Activated naive CD4-positive, alpha-beta T cell treated with anti-CD3 and anti-CD28 coated beads, Interleukin-2, amount 10 ng/mL, durations not matched to agents 7 days and 5 days (primary cell): ENCODE measurements around the gene SIL1.
"Not testable (repeated sequence)": the region's sequence is repeated elsewhere in the genome, so short reads cannot be mapped to it uniquely, and the experiment has no call there.

ENCODE experiments used
- CTCF ChIA-PET: fragments of 350-600 bp; sonication (Branson Sonifier 250); formaldehyde crosslinking; loops from one replicate; lab custom pipeline; 2021; ENCODE audit warnings: antibody characterized with exemption; lab: Charles Lee
- DNase-seq: peaks from one replicate; pipeline ENCODE4 v3.0.0-alpha.2; 2020
- H3K27ac Mint-ChIP-seq: one replicate; pipeline ENCODE4 v1.8.0; 2021; ENCODE audit warnings: mild to moderate bottlenecking, moderate library complexity, mixed read lengths
- H3K27me3 Mint-ChIP-seq: one replicate; pipeline ENCODE4 v1.8.0; 2021; ENCODE audit warnings: mild to moderate bottlenecking, mixed read lengths
- H3K36me3 Mint-ChIP-seq: one replicate; pipeline ENCODE4 v1.8.0; 2021; ENCODE audit warnings: mixed read lengths
- H3K4me1 Mint-ChIP-seq: one replicate; pipeline ENCODE4 v1.8.0; 2021; ENCODE audit warnings: mixed read lengths
- H3K4me3 Mint-ChIP-seq: one replicate; pipeline ENCODE4 v1.8.0; 2021; ENCODE audit warnings: mild to moderate bottlenecking, moderate library complexity, mixed read lengths
- H3K9me3 Mint-ChIP-seq: one replicate; pipeline ENCODE4 v1.8.0; 2021; ENCODE audit warnings: mixed read lengths

Gene SIL1

GRCh38 chr5:139131921-139132432 is 66.2 kb downstream of the SIL1 start:
- Mint-ChIP-seq H3K9me3 (no peaks in the 10 kb centered on the region), H3K27me3 (no peaks in the 10 kb centered on the region), H3K4me1 (no peaks in the 10 kb centered on the region), H3K4me3 (no peak overlapping the region), H3K27ac (no peak overlapping the region), H3K36me3 (peaks cover 1% of the 10 kb centered on the region)
- DNase-seq = no peak
- CTCF ChIA-PET = no interaction called here

GRCh38 chr5:139131465-139131864 is 66.7 kb downstream of the SIL1 start:
- Mint-ChIP-seq H3K27me3 (no peaks in the 10 kb centered on the region), H3K4me1 (no peaks in the 10 kb centered on the region), H3K36me3 (peaks cover 1% of the 10 kb centered on the region), H3K9me3 (no peaks in the 10 kb centered on the region), H3K27ac (no peak overlapping the region), H3K4me3 (no peak overlapping the region)
- CTCF ChIA-PET = no interaction called here
- DNase-seq = no peak

DNA sequence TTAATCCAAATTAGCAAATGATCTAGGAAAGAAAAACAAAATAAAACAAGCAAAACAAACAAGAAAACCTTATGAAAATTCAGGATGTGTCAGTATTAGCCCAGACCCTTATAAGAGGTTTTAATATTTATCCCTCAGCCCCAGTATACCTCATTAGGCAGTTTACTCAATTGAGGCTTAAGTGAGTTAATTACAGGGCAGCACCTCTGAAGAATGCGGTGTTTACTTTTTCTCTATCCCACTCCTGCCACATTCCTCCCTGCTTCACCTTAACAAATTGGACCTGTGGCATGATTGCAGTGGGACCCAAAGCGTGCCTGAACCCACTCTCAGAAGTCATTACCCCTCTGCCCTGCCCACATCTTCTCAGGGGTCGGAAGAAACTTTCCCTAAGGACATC is 67.1 kb downstream of the SIL1 start:
- peaks cover 1% of the 10 kb centered on the region for H3K36me3 Mint-ChIP-seq
- no peak overlapping the region for H3K27ac Mint-ChIP-seq
- no peak overlapping the region for H3K4me3 Mint-ChIP-seq
- H3K9me3 Mint-ChIP-seq = no peaks in the 10 kb centered on the region
- DNase-seq = no peak
- CTCF ChIA-PET = interaction anchor here (0.9 kb wide), 1 partner anchor 49 kb away, joined by 5 read pairs; no protein-coding TSS in a partner anchor
- H3K27me3 Mint-ChIP-seq = no peaks in the 10 kb centered on the region
- no peaks in the 10 kb centered on the region for H3K4me1 Mint-ChIP-seq

DNA sequence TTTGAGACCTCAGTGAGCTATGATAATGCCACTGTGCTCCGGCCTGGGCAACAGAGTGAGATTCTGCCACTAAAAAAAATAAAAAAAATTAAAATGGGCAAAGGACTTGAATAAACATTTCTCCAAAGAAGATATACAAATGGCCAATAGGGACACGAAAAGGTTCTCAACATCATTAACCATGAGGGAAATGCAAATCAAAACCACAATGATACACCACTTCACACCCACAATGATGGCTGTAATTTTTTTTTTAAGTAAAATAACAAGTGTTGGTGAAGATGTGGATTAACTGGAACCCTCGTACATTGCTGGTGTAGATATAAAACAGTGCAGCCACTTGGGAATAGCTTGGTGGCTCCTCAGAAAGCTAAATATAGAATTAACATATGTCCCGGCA is 68.0 kb downstream of the SIL1 start:
- H3K36me3 Mint-ChIP-seq = peaks cover 1% of the 10 kb centered on the region
- H3K9me3 Mint-ChIP-seq = no peaks in the 10 kb centered on the region
- H3K27me3 Mint-ChIP-seq = no peaks in the 10 kb centered on the region
- CTCF ChIA-PET = interaction anchor here (0.9 kb wide), 1 partner anchor 48 kb away, joined by 5 read pairs; no protein-coding TSS in a partner anchor
- H3K4me3 Mint-ChIP-seq = no peak overlapping the region
- H3K27ac Mint-ChIP-seq = no peak overlapping the region
- DNase-seq = no peak
- H3K4me1 Mint-ChIP-seq = no peaks in the 10 kb centered on the region

DNA sequence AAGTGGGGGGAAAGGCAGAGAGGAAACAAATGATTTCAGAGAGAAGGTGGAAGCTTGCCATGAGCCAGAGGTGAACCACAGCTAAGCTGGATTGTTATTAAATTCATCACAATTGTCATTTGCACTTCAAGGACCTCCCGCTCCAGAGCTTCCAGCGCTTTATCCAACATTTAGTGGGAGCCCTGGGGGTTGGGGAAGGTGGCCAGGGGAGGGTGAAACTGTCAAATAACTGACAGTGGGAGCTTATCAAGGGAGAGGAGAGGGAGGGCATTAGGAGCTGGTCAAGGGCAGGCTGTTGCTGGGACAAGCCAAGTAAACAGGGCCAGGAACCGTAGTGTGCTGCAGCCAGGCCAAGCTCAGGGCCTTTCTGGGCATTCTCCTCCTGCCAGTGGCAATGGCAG is 71.5 kb downstream of the SIL1 start:
- H3K36me3 Mint-ChIP-seq = peaks cover 1% of the 10 kb centered on the region
- no peak for DNase-seq
- no peaks in the 10 kb centered on the region for H3K9me3 Mint-ChIP-seq
- H3K4me3 Mint-ChIP-seq = no peak overlapping the region
- H3K27ac Mint-ChIP-seq = no peak overlapping the region
- H3K4me1 Mint-ChIP-seq = no peaks in the 10 kb centered on the region
- CTCF ChIA-PET = interaction anchor here (1.1 kb wide), 1 partner anchor 14 kb away, joined by 5 read pairs; no protein-coding TSS in a partner anchor
- no peaks in the 10 kb centered on the region for H3K27me3 Mint-ChIP-seq

GRCh38 chr5:139125991-139126390 is 72.2 kb downstream of the SIL1 start:
- Mint-ChIP-seq H3K27ac (no peak overlapping the region), H3K4me3 (no peak overlapping the region), H3K27me3 (no peaks in the 10 kb centered on the region), H3K36me3 (peaks cover 1% of the 10 kb centered on the region), H3K9me3 (no peaks in the 10 kb centered on the region), H3K4me1 (no peaks in the 10 kb centered on the region)
- CTCF ChIA-PET = interaction anchor here (1.1 kb wide), 1 partner anchor 15 kb away, joined by 5 read pairs; no protein-coding TSS in a partner anchor
- DNase-seq = no peak

DNA sequence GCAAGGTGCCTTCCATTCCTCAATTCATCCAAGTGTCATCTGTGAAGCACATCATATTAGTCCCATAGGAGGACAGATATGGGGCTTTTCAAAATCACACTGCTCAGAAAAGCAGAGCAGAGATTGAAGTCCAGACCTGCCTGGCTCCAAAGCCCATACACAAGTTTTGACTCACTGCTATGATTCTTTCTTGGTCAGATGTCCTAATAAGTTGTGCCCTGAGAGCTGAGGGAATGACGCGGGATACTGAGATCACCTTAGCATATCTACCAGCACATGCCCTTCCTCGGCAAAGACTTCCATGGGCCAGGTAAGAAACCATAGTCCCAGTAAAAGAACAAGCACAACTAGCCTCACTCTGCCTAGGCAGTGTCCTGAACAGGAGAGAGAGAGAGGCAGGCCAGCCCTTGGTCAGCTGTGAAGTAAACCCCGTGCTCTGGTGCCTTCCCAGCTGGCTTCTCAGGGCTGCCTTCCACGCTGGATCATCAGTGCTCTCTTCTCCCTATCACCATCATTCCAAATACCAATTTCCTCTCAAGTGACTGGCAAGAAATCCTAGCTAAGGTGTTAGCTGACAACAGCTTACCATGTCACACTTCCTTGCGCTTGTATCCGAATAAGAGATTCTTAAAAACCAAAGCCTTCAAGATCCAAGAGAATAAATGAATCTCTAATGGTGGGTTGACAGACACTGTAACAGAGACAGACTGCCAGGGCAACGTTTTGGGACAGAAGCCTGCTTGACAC is 73.2 kb downstream of the SIL1 start:
- no peaks in the 10 kb centered on the region for H3K27me3 Mint-ChIP-seq
- no peaks in the 10 kb centered on the region for H3K4me1 Mint-ChIP-seq
- no peaks in the 10 kb centered on the region for H3K9me3 Mint-ChIP-seq
- H3K27ac Mint-ChIP-seq = no peak overlapping the region
- peaks cover 1% of the 10 kb centered on the region for H3K36me3 Mint-ChIP-seq
- DNase-seq = no peak
- CTCF ChIA-PET = no interaction called here
- H3K4me3 Mint-ChIP-seq = no peak overlapping the region

DNA sequence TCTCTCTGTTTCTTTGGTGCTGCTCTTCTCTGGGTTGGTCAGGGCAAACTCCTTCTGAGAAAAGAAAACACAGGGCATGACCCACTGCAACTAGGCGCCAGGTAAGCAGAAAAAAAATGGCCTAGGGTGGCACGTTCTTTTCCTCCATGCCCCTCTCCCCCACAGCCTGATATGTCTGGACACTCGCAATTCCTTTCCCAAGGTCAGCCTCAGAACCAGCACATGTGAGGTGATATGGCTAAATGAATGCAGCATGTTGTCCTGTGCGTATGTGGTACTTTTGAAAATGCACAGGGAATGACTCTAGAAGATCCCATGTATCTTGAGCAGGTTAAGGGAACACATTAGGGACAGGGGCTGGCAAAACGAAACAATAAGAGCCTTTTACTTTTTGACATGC is 77.0 kb downstream of the SIL1 start:
- Mint-ChIP-seq H3K36me3 (no peaks in the 10 kb centered on the region), H3K4me3 (no peak overlapping the region), H3K4me1 (no peaks in the 10 kb centered on the region), H3K27ac (no peak overlapping the region), H3K27me3 (no peaks in the 10 kb centered on the region), H3K9me3 (no peaks in the 10 kb centered on the region)
- CTCF ChIA-PET = no interaction called here
- DNase-seq = no peak

- CTCF ChIA-PET = no interaction called here
- no peaks in the 10 kb centered on the region for H3K27me3 Mint-ChIP-seq
- no peak overlapping the region for H3K4me3 Mint-ChIP-seq
- no peaks in the 10 kb centered on the region for H3K4me1 Mint-ChIP-seq
- no peaks in the 10 kb centered on the region for H3K36me3 Mint-ChIP-seq
- H3K27ac Mint-ChIP-seq = no peak overlapping the region
- DNase-seq = no peak
- no peaks in the 10 kb centered on the region for H3K9me3 Mint-ChIP-seq
Observed at GRCh38 chr5:139120521-139120920, 77.6 kb downstream of the SIL1 start.

DNA sequence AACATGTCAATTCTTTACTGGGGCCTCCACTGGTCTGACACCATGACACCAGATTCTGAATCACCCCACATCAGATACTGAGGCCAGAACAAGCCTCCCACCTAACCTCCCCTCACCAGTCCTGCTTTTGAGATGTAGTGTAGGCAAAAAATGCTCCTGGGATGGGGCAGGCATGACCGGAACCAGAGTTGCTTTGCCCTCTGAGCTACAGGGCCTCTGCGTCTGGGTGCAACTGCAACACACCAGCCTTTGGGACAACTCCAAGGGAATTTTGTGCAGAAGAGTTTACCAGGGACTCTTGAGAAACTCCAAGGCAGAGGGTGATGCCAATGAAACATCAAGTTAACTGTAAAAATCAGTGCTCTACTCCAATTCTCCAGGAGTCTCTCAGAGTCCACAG is 79.4 kb downstream of the SIL1 start:
- Mint-ChIP-seq H3K27ac (no peak overlapping the region), H3K27me3 (no peaks in the 10 kb centered on the region), H3K4me1 (no peaks in the 10 kb centered on the region), H3K36me3 (no peaks in the 10 kb centered on the region), H3K4me3 (no peak overlapping the region), H3K9me3 (no peaks in the 10 kb centered on the region)
- CTCF ChIA-PET = no interaction called here
- no peak for DNase-seq

- Mint-ChIP-seq H3K36me3 (peaks cover 2% of the 10 kb centered on the region), H3K4me3 (no peak overlapping the region), H3K27me3 (no peaks in the 10 kb centered on the region), H3K27ac (no peak overlapping the region), H3K4me1 (no peaks in the 10 kb centered on the region), H3K9me3 (peaks cover 2% of the 10 kb centered on the region)
- DNase-seq = no peak
- CTCF ChIA-PET = interaction anchor here (1.2 kb wide), 1 partner anchor 18 kb away, joined by 3 read pairs; no protein-coding TSS in a partner anchor
Observed at GRCh38 chr5:139117342-139117884, 80.8 kb downstream of the SIL1 start.

DNA sequence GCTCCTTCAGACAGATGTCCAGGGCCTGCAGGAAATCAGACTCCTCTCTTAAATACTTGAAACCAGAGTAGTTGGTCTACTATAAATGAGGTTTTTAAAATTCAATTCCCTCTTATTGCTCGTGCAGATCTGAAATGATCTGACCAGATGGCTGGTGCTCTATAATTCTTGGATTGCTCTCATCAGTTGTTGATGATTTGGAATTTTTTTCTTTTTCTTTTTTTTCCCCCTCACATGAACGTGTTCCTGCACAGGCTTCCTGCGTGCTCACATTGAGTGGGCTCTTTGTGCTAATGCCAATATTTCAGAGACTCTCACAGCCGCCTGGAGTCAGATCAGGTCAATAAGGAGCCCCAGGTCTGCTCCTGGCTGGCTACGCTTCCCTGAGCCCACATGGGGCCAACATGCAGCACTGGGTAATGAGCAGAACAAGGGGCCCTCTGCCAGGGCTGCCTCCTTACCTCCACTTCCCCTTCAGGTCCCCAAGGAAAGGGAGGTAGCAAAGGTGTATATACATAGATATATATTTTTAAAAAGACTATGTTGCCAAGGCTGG is 82.0 kb downstream of the SIL1 start:
- no peaks in the 10 kb centered on the region for H3K27me3 Mint-ChIP-seq
- H3K36me3 Mint-ChIP-seq = peaks cover 4% of the 10 kb centered on the region
- no peak for DNase-seq
- no peak overlapping the region for H3K4me3 Mint-ChIP-seq
- H3K27ac Mint-ChIP-seq = no peak overlapping the region
- CTCF ChIA-PET = no interaction called here
- peaks cover 2% of the 10 kb centered on the region for H3K9me3 Mint-ChIP-seq
- no peaks in the 10 kb centered on the region for H3K4me1 Mint-ChIP-seq

- Mint-ChIP-seq H3K9me3 (peaks cover 2% of the 10 kb centered on the region), H3K36me3 (peaks cover 4% of the 10 kb centered on the region), H3K4me3 (no peak overlapping the region), H3K4me1 (no peaks in the 10 kb centered on the region), H3K27ac (no peak overlapping the region), H3K27me3 (no peaks in the 10 kb centered on the region)
- DNase-seq = no peak
- CTCF ChIA-PET = interaction anchor here (0.8 kb wide), 1 partner anchor 289 kb away, joined by 4 read pairs; no protein-coding TSS in a partner anchor
Observed at GRCh38 chr5:139113892-139114291, 84.3 kb downstream of the SIL1 start.

- H3K4me3 Mint-ChIP-seq, H3K27ac Mint-ChIP-seq, CTCF ChIA-PET, H3K9me3 Mint-ChIP-seq, DNase-seq, H3K36me3 Mint-ChIP-seq, H3K4me1 Mint-ChIP-seq, H3K27me3 Mint-ChIP-seq: not testable (repeated sequence)
Observed at GRCh38 chr5:139112362-139112761, 85.8 kb downstream of the SIL1 start.
